Measurements from ENCODE around the gene GPR156. TPM values are rescaled to one million over a fixed set of nuclear protein-coding genes. Genes with fewer than 3 reads are reported as not detected.

The GPR156 gene
- total and polyA plus RNA-seq, 4 donors, result 0.08 to 0.71 (median 0.41) TPM

DNA sequence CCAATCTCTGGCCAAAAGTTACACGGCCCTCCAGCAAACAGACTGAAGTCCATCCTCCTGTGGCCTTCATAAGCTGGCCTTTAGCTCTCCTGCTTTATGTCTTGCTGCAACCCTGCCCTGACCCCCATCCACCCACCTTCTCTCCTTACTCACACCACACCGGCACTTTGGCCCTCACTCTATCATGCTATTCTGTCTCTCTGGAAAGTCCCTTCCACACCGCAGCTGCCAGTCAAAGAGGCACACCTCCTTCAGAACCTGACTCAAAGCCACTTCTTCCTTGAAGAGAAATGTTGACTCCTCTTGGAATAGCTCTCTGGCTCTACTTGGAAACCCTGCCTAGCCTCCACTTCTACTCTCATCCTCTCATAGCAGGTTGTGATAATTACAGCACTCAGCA, 4.5 kb downstream of the GPR156 start:
- 76 to 83% methylated on average over 3 of the region's 3 CpGs for WGBS, 2 donors
- Histone ChIP-seq H3K9me3 (ENCODE audit: control insufficient read depth in 4 of 4, insufficient read depth in 3 of 4, low read length in 3 of 4) (no peaks in the 10 kb centered on the region), H3K36me3 (ENCODE audit: control insufficient read depth in 4 of 4, insufficient read depth in 4 of 4, low read length in 4 of 4) (no peaks in the 10 kb centered on the region), H3K9ac (ENCODE audit: insufficient read depth in 1 of 2, low read length in 2 of 2) (no peak overlapping the region), H3K4me3 (no peak overlapping the region), H3K27me3 (ENCODE audit: control insufficient read depth in 3 of 3, insufficient read depth in 3 of 3, low read length in 2 of 3) (peaks cover 0 to 2% (median 0%) of the 10 kb centered on the region in 3 donors), H3K4me1 (ENCODE audit: control insufficient read depth in 5 of 5, insufficient read depth in 5 of 5, low read length in 5 of 5) (peaks cover 0 to 9% (median 0%) of the 10 kb centered on the region in 5 donors), H3K27ac (ENCODE audit: low read depth in 1 of 2, low read length in 1 of 2) (no peak overlapping the region)
- ATAC-seq (ENCODE audit: insufficient read depth, low FRiP score), result no peak
- no peak for DNase-seq
- TF ChIP-seq, protein P1, sequence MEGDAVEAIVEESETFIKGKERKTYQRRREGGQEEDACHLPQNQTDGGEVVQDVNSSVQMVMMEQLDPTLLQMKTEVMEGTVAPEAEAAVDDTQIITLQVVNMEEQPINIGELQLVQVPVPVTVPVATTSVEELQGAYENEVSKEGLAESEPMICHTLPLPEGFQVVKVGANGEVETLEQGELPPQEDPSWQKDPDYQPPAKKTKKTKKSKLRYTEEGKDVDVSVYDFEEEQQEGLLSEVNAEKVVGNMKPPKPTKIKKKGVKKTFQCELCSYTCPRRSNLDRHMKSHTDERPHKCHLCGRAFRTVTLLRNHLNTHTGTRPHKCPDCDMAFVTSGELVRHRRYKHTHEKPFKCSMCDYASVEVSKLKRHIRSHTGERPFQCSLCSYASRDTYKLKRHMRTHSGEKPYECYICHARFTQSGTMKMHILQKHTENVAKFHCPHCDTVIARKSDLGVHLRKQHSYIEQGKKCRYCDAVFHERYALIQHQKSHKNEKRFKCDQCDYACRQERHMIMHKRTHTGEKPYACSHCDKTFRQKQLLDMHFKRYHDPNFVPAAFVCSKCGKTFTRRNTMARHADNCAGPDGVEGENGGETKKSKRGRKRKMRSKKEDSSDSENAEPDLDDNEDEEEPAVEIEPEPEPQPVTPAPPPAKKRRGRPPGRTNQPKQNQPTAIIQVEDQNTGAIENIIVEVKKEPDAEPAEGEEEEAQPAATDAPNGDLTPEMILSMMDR (IDR thresholded peaks at IDR 0.05; ENCODE audit: control extremely low read depth, extremely low read depth), result no peak

- ATAC-seq (ENCODE audit: insufficient read depth, low FRiP score) (no peak), DNase-seq (no peak)
- Histone ChIP-seq H3K4me3 (no peak overlapping the region), H3K9ac (ENCODE audit: insufficient read depth in 1 of 2, low read length in 2 of 2) (no peak overlapping the region), H3K4me1 (ENCODE audit: control insufficient read depth in 5 of 5, insufficient read depth in 5 of 5, low read length in 5 of 5) (peaks cover 0 to 5% (median 0%) of the 10 kb centered on the region in 5 donors), H3K36me3 (ENCODE audit: control insufficient read depth in 4 of 4, insufficient read depth in 4 of 4, low read length in 4 of 4) (no peaks in the 10 kb centered on the region), H3K27me3 (ENCODE audit: control insufficient read depth in 3 of 3, insufficient read depth in 3 of 3, low read length in 2 of 3) (peaks cover 0 to 2% (median 0%) of the 10 kb centered on the region in 3 donors), H3K27ac (ENCODE audit: low read depth in 1 of 2, low read length in 1 of 2) (no peak overlapping the region), H3K9me3 (ENCODE audit: control insufficient read depth in 4 of 4, insufficient read depth in 3 of 4, low read length in 3 of 4) (no peaks in the 10 kb centered on the region)
- 77 to 85% methylated on average over 1 of the region's 1 CpG for WGBS, 2 donors
- TF ChIP-seq, protein P1 (IDR thresholded peaks at IDR 0.05; ENCODE audit: control extremely low read depth, extremely low read depth), result no peak
These were observed 5.0 kb downstream of the GPR156 start for GRCh38 chr3:120280026-120280425.

DNA sequence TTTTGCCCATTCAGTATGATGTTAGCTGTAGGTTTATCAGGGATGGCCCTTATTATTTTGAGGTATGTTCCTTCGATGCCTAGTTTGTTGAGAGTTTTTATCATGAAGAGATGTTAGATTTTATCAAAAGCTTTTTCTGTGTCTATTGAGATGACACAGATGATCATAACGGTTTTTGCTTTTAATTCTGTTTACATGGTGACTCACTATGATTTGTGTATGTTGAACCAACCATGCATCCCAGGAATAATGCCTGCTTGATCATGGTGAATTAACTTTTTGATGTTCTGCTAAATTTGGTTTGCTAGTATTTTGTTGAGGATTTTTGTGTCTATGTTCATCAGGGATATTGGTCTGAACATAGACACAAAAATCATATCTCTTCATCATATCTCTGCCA, 8.3 kb downstream of the GPR156 start:
- ATAC-seq (ENCODE audit: insufficient read depth, low FRiP score), result no peak
- Histone ChIP-seq H3K27ac (ENCODE audit: low read depth in 1 of 2, low read length in 1 of 2) (no peak overlapping the region), H3K36me3 (ENCODE audit: control insufficient read depth in 4 of 4, insufficient read depth in 4 of 4, low read length in 4 of 4) (no peaks in the 10 kb centered on the region), H3K9me3 (ENCODE audit: control insufficient read depth in 4 of 4, insufficient read depth in 3 of 4, low read length in 3 of 4) (no peaks in the 10 kb centered on the region), H3K4me1 (ENCODE audit: control insufficient read depth in 5 of 5, insufficient read depth in 5 of 5, low read length in 5 of 5) (peaks cover 0 to 4% (median 0%) of the 10 kb centered on the region in 5 donors), H3K27me3 (ENCODE audit: control insufficient read depth in 3 of 3, insufficient read depth in 3 of 3, low read length in 2 of 3) (no peaks in the 10 kb centered on the region), H3K4me3 (no peak overlapping the region), H3K9ac (ENCODE audit: insufficient read depth in 1 of 2, low read length in 2 of 2) (no peak overlapping the region)
- TF ChIP-seq, protein P1 (IDR thresholded peaks at IDR 0.05; ENCODE audit: control extremely low read depth, extremely low read depth), result no peak
- WGBS, 2 donors, result 78 to 88% methylated on average over 2 of the region's 2 CpGs
- DNase-seq, result no peak

- WGBS, 2 donors, result 48 to 60% methylated on average over 4 of the region's 4 CpGs
- Histone ChIP-seq H3K9me3 (ENCODE audit: control insufficient read depth in 4 of 4, insufficient read depth in 3 of 4, low read length in 3 of 4) (no peaks in the 10 kb centered on the region), H3K36me3 (ENCODE audit: control insufficient read depth in 4 of 4, insufficient read depth in 4 of 4, low read length in 4 of 4) (no peaks in the 10 kb centered on the region), H3K27me3 (ENCODE audit: control insufficient read depth in 3 of 3, insufficient read depth in 3 of 3, low read length in 2 of 3) (no peaks in the 10 kb centered on the region), H3K27ac (ENCODE audit: low read depth in 1 of 2, low read length in 1 of 2) (no peak overlapping the region), H3K4me3 (no peak overlapping the region), H3K4me1 (ENCODE audit: control insufficient read depth in 5 of 5, insufficient read depth in 5 of 5, low read length in 5 of 5) (peaks cover 0 to 4% (median 0%) of the 10 kb centered on the region in 5 donors), H3K9ac (ENCODE audit: insufficient read depth in 1 of 2, low read length in 2 of 2) (no peak overlapping the region)
- ATAC-seq (ENCODE audit: insufficient read depth, low FRiP score) (no peak), DNase-seq (no peak)
- TF ChIP-seq, protein P1 (IDR thresholded peaks at IDR 0.05; ENCODE audit: control extremely low read depth, extremely low read depth), result no peak
These were observed 9.4 kb downstream of the GPR156 start for GRCh38 chr3:120275618-120276017.
